Skin of body (tissue), 2 donors: ENCODE measurements around the gene FAM107A. TPM values are rescaled to one million over a fixed set of nuclear protein-coding genes. Genes with fewer than 3 reads are reported as not detected.
A peak's percentile ranks its signal among the peaks of the same experiment; 100 is the strongest.

Experiments used
- DNase-seq: peaks from one replicate; lab custom pipeline; 2025; lab: John Stamatoyannopoulos, UW
- total RNA-seq: library from RNA; depleted of rRNA; stranded (reverse); fragments of >200 nt; gene quantifications from one replicate; pipeline ENCODE4 v1.2.3, GENCODE V29; 2014

Gene FAM107A
- total RNA-seq, result 0.59 TPM

GRCh38 chr3:58577269-58577821 lies at the start of gene FAM107A:
FAM107A (minus strand) TSS chr3:58577391; CDS start chr3:58569860, 7,531 bp downstream.
- peak; percentile 64 for DNase-seq

DNA sequence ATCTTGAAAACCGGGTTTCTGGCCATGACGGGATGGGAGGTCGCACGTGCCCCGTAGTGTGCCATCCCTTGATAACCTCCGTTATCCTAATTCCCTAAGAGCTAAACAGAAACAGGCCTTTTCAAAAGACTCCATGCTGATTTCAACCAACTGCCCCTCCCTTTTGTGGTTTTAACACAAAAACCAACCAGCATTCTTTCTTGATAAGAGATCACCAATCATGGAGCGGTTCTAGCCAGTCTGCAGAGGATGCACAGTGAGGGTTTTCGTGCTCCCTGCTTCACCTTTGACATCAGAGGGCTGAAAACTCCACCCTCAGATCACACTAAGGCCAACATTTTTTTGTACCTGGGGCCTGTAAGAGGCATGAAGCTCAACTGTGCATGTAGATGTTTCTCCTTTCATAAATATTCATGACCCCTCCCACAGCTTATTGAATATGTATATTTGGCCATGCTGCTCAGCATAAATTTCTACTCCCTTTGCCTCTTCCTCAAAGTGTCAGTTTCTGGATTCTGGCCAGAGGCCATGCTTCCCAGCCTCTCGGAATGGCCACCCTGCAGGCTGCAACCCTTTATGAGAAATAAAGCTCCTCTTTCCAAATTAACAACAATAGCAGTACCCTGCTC lies 48.1 kb upstream of the FAM107A start:
- no peak for DNase-seq

DNA sequence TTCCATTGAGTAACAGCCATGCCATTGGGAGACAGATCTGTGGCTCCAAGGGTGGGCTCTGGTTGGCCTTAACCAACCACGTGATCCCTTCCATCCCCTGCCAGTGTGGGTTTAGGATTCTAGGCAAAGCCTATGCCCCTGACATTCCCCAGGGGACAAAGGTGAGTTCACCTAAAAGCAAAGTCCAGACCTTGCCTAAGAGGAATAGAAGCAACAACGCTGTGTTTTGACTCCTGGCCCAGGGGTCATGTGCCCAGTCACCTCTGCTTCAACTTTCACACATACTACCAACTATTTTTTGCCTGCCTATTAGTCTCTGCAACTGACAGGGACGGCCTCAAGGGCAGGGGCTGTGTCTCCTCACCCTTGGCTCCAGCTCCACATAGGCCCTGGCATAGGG lies 47.4 kb upstream of the FAM107A start:
- no peak for DNase-seq

GRCh38 chr3:58623961-58624360 lies 46.8 kb upstream of the FAM107A start:
- DNase-seq, result no peak

DNA sequence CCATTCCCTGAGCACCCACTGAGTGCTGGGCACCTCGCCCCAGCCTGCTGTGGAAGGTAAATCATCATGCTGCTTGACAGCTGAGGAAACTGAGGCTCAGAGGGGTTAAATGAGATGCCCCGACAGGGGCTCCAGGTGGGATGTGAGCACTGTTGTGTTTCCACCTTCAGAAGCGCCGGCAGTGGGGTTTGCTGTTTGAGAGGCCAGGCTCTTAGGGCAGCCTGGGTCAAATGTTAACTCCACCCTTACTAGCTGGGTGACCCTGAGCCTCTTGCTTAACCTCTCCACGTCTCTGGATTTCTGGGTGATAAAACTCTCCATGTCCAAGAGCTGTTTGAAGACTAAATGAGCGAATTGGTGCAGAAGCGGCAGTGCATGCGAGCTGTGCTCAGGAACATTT lies 46.3 kb upstream of the FAM107A start:
- DNase-seq, result no peak

- no peak for DNase-seq
These were observed 45.7 kb upstream of the FAM107A start for GRCh38 chr3:58622892-58623291.

- no peak for DNase-seq
These were observed 45.2 kb upstream of the FAM107A start for GRCh38 chr3:58622436-58622835.

DNA sequence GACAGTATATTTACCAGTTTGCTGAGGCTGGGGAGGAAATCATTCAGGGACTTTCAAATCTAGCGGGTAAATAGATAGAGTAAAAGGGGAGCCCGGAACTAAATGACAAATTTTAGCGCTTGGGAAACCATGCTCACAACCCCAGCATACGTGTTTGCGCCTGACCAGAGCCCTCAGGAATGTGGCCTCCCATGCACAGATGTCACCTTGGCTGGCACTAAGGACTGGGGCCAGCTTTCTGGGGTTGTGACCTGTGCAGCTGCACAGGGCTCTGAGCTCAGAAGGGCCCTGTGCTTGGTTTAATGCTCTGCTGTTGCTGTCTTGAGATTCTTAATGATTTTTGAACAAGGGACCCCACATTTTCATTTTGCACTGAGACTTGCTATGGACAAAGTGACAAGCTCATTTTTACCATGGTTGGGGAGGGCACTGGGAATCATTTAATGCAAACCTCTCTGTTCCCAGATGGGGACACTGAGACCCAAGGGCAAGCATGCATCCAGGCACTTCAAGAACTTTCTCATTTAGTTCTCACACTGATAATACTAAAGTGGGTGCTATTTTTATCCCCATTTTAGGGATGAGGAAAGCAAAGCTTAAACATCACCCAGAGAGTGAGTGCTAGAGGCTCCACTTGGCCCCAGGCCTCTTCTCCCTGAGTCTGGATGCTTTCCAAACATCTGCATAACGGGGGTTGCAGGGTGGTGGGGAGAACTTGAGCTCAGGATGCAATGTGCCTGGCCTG lies 44.1 kb upstream of the FAM107A start:
- DNase-seq, result no peak

DNA sequence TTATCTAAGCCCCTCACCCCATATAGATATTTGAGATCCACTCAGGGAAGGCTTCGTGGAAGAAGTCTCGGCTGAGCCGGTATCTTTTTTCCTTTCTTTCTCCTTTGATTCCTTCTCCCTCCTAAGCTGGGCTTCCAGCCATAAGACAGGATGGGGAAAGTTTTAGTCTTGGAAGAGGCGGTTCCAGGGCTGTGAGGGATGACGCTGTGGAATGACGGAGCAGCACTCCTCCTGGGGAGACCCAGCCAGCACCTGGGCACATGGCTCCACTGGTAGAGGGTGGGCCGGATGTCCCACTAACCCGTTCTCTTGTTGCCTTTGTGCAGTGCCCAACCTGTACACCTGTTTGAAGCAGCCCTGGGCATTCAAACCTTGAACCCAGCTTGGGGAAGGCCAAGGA lies 43.2 kb upstream of the FAM107A start:
- no peak for DNase-seq

DNA sequence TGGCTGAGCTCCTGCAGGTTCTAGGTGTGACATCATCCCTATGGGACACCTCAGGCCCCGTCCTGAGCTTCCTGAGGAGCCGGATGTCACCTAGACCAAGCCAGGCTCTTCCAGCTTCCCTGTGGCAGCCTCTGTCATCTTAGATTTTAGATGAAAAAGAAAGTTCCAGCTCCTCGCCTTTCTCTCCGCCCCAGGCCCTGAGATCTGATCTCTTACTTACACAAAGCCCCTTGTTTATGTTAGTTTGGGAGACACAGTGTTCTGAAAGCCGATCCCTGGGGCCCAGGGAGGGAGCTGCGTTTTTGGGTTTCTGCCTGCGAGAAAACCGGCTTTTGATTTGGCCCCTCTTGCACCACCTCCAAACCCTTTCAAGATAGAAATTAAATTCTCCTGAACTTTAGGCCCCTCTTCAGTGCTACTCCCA lies 40.2 kb upstream of the FAM107A start:
- no peak for DNase-seq

DNA sequence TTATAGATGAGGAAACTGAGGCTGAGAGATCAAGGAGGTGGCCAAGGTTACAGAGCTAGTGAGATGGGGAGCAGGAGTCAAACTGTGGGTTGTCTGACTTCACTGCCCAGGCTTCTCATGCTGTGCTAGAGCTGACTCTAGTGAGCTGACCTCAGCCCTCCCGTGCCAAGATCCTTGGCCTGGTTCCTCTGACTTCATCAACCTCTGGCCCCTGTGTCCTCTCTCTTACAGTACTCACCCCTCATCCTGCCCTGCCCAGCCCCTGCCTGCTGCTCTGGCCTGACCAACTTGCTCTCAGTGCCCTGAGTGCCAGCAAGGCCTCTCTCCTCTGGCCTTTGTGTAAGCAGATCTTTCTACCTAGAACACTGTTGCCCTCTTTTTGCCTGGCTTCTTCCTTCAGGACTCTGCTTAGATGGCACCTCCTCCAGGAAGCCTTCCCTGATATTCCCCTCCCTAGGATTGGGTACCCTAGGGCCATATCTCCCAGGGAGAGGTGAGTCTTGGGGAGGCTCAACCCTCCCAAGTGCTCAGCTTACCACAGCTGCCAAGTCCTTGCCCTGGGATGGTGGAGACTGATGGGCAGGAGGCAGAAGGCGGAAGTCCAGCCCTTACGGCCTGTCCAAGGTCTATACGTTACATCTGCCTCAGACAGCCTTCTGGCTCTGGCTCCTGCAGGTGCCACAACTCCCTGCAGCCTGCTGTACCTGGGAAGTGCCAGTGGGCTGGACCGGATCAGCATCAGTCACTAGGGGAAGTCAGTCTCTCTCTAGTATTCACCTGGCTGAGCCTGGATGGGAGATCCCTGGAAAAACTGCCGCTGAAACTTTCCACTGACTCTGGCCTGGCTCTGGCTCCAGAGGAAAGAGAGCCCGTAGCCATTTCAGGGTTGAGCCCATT lies 36.3 kb upstream of the FAM107A start:
- DNase-seq, result no peak

DNA sequence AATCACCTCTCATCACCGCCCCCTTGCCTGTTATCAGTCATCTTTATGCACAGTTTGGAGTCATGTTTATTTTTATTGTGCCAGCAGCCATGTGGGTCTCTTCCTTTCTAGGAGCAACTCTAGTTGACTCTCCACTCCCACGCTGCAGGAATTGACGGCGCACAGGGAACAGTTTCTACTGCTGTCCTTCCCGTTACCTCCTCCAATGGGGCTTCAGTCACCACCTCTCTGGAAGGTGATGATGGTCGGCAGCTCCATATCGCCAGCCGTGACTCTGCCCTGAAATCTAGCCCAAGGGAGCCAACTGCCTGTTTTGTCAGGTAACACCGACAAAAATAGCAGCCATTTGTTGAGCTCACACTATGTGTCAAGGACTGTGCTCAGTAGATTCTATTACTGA lies 35.6 kb upstream of the FAM107A start:
- DNase-seq, result no peak

DNA sequence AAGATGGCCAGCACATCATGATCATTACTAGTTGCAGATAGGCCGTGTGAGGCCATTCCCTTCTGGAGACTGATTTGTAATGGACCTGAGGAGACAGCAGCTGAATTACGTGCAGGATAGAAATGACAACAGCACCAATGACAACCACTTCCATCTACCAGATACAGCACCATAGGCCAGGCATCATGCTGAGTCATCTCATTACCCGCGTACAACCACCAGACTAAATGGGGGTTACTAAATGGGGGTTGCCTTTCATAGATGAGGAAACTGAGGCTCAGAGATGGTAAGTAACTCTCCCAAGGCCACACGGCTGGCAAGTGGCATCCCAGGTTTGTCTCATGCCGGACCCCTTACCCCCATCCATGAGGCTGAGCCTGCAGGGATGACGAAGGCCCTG lies 32.8 kb upstream of the FAM107A start:
- DNase-seq, result no peak

GRCh38 chr3:58608648-58609047 lies 31.5 kb upstream of the FAM107A start:
- no peak for DNase-seq

- DNase-seq, result no peak
These were observed 30.6 kb upstream of the FAM107A start for GRCh38 chr3:58607816-58608215.

DNA sequence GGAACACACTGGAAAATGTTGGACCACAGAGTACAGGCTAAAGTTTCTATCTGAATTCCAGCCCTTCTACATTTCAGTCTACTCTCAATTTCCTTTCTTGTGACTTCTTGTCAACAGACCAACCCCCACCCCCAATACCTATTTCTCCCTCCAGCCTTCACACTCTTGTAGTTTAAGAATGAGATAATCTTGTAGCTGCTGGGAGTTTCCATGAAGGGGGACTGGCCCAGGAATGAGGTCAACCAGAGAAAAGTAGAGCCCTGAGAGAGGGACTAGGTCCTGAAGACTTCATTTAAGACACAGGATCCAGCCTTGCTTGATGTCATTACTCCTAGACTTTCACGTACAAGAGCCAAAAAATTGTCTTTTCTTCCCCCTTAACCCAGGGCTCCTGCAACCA lies 29.5 kb upstream of the FAM107A start:
- no peak for DNase-seq

- DNase-seq, result no peak
These were observed 26.8 kb upstream of the FAM107A start for GRCh38 chr3:58604031-58604430.

- no peak for DNase-seq
These were observed 26.4 kb upstream of the FAM107A start for GRCh38 chr3:58603606-58604005.

DNA sequence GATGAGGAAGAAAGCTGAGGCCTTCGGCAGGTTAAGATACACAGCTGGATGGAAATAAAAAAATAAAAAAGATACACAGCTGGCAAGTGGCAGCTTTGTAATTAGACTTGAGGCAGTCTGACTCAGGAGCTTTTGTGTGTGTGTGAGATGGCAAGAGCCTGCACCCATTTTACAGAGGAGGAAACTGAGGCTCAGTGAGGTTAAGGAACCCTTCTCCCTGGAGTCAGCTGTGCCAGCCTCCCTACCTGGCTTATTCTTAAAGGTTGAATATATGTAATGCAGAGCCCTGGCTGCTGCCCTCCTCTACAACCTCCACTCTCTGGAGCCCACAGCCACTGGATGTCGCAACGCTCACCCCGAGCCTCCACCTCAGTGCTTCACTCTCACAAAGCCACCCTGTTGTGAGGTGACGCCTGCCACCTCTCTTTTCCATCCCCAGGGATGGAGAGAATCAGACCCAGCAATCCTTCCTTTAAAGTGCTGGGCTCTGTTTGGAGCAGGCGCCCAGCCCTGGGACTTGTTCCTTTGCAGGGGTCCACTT lies 20.6 kb upstream of the FAM107A start:
- DNase-seq, result no peak

- no peak for DNase-seq
These were observed 19.8 kb upstream of the FAM107A start for GRCh38 chr3:58596834-58597518.

DNA sequence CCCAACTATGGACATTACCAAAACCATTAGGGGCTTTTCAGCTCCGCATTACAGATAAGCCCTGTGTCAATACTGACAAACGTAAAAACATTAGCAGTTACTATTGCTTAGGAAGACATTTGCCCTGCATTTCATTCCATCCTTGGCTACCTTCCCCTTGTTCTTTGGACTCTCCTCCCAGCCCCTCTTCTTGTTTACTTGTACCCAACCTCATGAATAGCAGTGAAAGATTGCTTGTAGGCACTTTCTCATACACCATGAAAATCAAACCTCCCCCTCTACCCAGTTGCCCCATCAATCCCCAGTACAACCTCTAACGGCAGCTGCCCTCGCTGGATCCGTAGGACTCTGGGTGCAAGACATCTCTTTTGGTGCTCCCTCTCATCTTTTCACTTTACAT lies 16.9 kb upstream of the FAM107A start:
- no peak for DNase-seq
